ENCODE measurements around the gene F2RL1.

F2RL1 gene

DNA sequence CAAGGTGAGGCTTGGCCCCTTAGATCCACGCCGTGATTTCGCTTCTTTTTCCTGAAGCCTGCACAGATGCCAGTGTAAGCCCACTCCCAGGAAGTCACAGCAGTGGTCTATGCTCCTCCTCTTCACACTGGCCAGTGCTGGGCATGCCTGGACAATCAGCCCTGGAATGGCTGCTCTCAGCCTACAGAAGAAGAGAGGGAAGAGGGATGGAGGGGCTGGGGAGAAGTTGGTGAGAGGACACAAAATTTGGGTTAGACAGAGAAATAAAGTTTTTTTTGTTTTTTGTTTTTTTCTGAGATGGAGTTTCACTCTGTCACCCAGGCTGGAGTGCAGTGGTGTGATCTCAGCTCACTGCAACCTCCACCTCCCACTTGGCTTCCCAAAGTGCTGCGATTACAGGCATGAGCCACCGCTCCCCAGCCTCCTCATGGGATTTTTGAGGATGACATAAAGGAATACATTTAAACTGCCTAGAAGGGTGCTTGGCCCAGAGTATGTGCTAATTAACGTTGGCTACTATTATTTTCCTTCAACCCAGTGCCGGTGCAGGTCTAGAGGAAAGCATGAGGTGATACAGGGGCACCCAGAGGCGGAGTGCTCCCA, 31.8 kb downstream of the F2RL1 start:
- TF ChIP-seq NFIC (IDR thresholded peaks at IDR 0.05) (no peak), TCF12 (IDR thresholded peaks at IDR 0.05; ENCODE audit: low read depth) (no peak), YY1 (IDR thresholded peaks at IDR 0.05; ENCODE audit: low read depth) (no peak)
- TF ChIP-seq, protein P1, sequence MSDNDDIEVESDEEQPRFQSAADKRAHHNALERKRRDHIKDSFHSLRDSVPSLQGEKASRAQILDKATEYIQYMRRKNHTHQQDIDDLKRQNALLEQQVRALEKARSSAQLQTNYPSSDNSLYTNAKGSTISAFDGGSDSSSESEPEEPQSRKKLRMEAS (IDR thresholded peaks at IDR 0.05) = no peak

DNA sequence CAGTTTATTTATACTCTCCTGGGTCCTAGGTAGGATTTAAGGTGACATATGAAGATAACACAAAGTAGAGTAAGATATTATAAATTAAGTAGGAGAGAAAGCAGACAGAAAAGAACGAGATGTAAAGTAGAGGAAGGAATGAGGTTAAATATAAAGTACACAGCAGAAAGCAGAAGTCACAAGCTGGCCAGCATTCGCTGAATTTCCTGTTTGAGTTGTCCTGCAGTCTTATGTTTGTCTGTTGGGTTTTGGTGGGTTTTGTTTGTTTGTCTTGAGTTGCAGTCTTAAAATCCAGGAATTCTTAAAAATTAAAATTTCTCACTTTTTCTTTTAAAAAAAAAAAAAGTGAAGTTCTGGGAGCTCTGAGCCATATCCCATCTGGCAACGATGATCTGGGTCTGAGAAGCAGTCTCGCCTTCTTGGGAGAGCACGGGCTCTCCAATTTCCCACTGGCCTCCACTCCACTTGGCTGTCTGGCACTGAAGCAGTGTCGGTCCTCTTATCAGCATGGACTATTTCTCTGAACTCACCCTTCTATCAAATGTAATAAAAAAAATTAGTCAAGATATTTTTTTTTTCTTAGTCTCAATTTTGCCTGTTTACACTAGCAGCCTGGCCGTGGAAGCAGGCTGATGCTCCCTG, 33.0 kb downstream of the F2RL1 start:
- TF ChIP-seq NFIC (IDR thresholded peaks at IDR 0.05) = no peak
- no peak for TF ChIP-seq CREB1 (IDR thresholded peaks at IDR 0.05; ENCODE audit: low read depth)
- TF ChIP-seq TCF12 (IDR thresholded peaks at IDR 0.05; ENCODE audit: low read depth) = no peak
- TF ChIP-seq FOXM1 (IDR thresholded peaks at IDR 0.05; ENCODE audit: borderline replicate concordance, low read depth) = no peak
- TF ChIP-seq, protein P2, sequence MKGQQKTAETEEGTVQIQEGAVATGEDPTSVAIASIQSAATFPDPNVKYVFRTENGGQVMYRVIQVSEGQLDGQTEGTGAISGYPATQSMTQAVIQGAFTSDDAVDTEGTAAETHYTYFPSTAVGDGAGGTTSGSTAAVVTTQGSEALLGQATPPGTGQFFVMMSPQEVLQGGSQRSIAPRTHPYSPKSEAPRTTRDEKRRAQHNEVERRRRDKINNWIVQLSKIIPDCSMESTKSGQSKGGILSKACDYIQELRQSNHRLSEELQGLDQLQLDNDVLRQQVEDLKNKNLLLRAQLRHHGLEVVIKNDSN (IDR thresholded peaks at IDR 0.05) = no peak
- no peak for TF ChIP-seq TEAD4 (IDR thresholded peaks at IDR 0.05)

DNA sequence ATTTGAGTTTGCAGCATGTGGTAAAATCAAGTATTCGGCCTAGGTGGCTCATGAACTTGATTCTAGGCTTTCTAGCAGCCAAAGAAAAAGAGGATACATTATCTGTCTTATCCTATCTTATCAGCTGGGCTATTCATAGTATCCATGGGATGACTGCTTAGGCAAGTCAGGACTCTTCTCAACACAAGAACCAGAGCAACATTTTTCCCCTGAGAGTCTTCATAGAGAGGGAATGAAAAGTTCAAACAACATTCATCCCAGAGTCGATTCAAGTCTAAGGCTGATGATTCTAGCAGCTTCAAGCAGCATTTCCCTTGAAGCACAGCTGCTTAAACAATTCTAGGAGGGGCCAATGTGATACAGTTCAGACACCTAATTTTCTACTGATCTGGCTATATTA, 33.9 kb downstream of the F2RL1 start:
- TF ChIP-seq, protein P1 (IDR thresholded peaks at IDR 0.05) = no peak
- TF ChIP-seq TEAD4 (IDR thresholded peaks at IDR 0.05) (no peak), EP300 (IDR thresholded peaks at IDR 0.05; ENCODE audit: borderline replicate concordance) (no peak), NFIC (IDR thresholded peaks at IDR 0.05) (no peak), ZBTB7A (IDR thresholded peaks at IDR 0.05; ENCODE audit: low read depth) (no peak), TAF1 (IDR thresholded peaks at IDR 0.05; ENCODE audit: low read depth) (no peak), RAD21 (IDR thresholded peaks at IDR 0.05; ENCODE audit: low read depth) (no peak), FOXM1 (IDR thresholded peaks at IDR 0.05; ENCODE audit: borderline replicate concordance, low read depth) (no peak), CEBPB (IDR thresholded peaks at IDR 0.05) (no peak), YY1 (IDR thresholded peaks at IDR 0.05; ENCODE audit: low read depth) (no peak), EGR1 (IDR thresholded peaks at IDR 0.05) (no peak), CREB1 (IDR thresholded peaks at IDR 0.05; ENCODE audit: low read depth) (no peak), TCF12 (IDR thresholded peaks at IDR 0.05; ENCODE audit: low read depth) (no peak)
- TF ChIP-seq, protein P3, sequence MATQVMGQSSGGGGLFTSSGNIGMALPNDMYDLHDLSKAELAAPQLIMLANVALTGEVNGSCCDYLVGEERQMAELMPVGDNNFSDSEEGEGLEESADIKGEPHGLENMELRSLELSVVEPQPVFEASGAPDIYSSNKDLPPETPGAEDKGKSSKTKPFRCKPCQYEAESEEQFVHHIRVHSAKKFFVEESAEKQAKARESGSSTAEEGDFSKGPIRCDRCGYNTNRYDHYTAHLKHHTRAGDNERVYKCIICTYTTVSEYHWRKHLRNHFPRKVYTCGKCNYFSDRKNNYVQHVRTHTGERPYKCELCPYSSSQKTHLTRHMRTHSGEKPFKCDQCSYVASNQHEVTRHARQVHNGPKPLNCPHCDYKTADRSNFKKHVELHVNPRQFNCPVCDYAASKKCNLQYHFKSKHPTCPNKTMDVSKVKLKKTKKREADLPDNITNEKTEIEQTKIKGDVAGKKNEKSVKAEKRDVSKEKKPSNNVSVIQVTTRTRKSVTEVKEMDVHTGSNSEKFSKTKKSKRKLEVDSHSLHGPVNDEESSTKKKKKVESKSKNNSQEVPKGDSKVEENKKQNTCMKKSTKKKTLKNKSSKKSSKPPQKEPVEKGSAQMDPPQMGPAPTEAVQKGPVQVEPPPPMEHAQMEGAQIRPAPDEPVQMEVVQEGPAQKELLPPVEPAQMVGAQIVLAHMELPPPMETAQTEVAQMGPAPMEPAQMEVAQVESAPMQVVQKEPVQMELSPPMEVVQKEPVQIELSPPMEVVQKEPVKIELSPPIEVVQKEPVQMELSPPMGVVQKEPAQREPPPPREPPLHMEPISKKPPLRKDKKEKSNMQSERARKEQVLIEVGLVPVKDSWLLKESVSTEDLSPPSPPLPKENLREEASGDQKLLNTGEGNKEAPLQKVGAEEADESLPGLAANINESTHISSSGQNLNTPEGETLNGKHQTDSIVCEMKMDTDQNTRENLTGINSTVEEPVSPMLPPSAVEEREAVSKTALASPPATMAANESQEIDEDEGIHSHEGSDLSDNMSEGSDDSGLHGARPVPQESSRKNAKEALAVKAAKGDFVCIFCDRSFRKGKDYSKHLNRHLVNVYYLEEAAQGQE (IDR thresholded peaks at IDR 0.05; ENCODE audit: low read depth) = no peak
- TF ChIP-seq, protein P2 (IDR thresholded peaks at IDR 0.05) = no peak

DNA sequence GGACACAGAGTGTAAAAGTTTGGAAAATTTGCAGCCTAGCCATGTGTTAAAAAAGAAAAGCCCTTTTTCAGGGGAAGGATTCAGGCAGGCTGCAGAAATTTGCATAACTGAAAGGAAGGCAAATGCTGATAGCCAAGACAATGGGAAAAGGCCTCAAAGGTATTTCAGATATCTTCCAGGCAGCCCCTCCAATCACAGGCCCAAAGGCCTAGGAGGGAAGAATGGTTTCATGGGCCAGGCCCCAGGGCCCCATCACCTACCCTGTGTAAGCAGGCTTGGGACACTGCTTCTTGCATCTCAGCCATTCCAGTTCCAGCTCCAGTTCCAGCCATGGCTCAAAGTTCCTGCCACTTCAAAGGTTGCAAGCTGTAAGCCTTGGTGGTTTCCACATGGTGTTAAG, 35.8 kb downstream of the F2RL1 start:
- TF ChIP-seq TEAD4 (IDR thresholded peaks at IDR 0.05) = no peak
- no peak for TF ChIP-seq CREB1 (IDR thresholded peaks at IDR 0.05; ENCODE audit: low read depth)
- TF ChIP-seq, protein P2 (IDR thresholded peaks at IDR 0.05) = no peak
- no peak for TF ChIP-seq YY1 (IDR thresholded peaks at IDR 0.05; ENCODE audit: low read depth)
- TF ChIP-seq FOXM1 (IDR thresholded peaks at IDR 0.05; ENCODE audit: borderline replicate concordance, low read depth) = no peak
- TF ChIP-seq EP300 (IDR thresholded peaks at IDR 0.05; ENCODE audit: borderline replicate concordance) = no peak
- TF ChIP-seq, protein P3 (IDR thresholded peaks at IDR 0.05; ENCODE audit: low read depth) = no peak
- TF ChIP-seq, protein P1 (IDR thresholded peaks at IDR 0.05) = no peak
- no peak for TF ChIP-seq TAF1 (IDR thresholded peaks at IDR 0.05; ENCODE audit: low read depth)
- no peak for TF ChIP-seq TCF12 (IDR thresholded peaks at IDR 0.05; ENCODE audit: low read depth)
- no peak for TF ChIP-seq CEBPB (IDR thresholded peaks at IDR 0.05)
- no peak for TF ChIP-seq RAD21 (IDR thresholded peaks at IDR 0.05; ENCODE audit: low read depth)
- no peak for TF ChIP-seq EGR1 (IDR thresholded peaks at IDR 0.05)
- TF ChIP-seq ZBTB7A (IDR thresholded peaks at IDR 0.05; ENCODE audit: low read depth) = no peak
- TF ChIP-seq NFIC (IDR thresholded peaks at IDR 0.05) = no peak

DNA sequence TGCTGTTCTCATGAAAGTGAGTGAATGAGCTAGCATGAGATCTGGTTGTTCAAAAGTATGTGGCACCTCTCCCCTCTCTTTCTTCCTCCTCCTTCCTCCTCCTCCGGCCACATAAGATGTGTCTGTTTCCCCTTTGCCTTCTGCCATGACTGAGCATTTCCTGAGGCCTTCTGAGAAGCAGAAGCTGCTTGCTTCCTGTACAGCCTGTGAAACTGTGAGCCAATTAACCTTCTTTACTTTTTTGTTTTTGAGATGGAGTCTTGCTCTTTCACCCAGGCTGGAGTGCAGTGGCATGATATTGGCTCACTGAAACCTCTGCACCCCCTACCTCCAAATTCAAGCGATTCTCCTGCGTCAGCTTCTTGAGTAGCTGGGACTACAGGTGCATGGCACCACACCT, 37.1 kb downstream of the F2RL1 start:
- TF ChIP-seq EGR1 (IDR thresholded peaks at IDR 0.05) (no peak), RAD21 (IDR thresholded peaks at IDR 0.05; ENCODE audit: low read depth) (no peak), EP300 (IDR thresholded peaks at IDR 0.05; ENCODE audit: borderline replicate concordance) (no peak)
